Esophagus squamous epithelium (tissue), 5 donors: Measurements from ENCODE around the gene APP. TPM values are rescaled to one million over a fixed set of nuclear protein-coding genes. Genes with fewer than 3 reads are reported as not detected.

Experiments used
- DNase-seq: peaks from one replicate; lab custom pipeline; 2025; lab: John Stamatoyannopoulos, UW
- H3K27ac ChIP-seq, 4 donors: fragments of 200-600 bp; sonication (generic); one replicate each; pipeline ENCODE4 v1.5.1; 2016 to 2019; ENCODE audit warnings: mild to moderate bottlenecking in 1 of 4
- H3K27me3 ChIP-seq, 4 donors: fragments of 200-600 bp; sonication (generic); 1 replicate in 3 of 4; 2 replicates in 1 of 4; pipeline versions ENCODE4 v1.5.1 to v1.6.0; 2017 to 2021; ENCODE audit warnings: antibody characterized with exemption in 1 of 4
- H3K36me3 ChIP-seq, 3 donors: fragments of 200-600 bp; sonication (generic); one replicate each; pipeline ENCODE4 v1.5.1; 2016 to 2019
- H3K4me1 ChIP-seq, 3 donors: fragments of 200-600 bp; sonication (generic); one replicate each; pipeline ENCODE4 v1.5.1; 2017 to 2019
- H3K4me3 ChIP-seq, 4 donors: fragments of 200-600 bp; sonication (generic); 1 replicate in 3 of 4; 2 replicates in 1 of 4; pipeline ENCODE4 v1.5.1; 2016 to 2019; ENCODE audit warnings: mild to moderate bottlenecking in 2 of 4, moderate library complexity in 1 of 4
- H3K9me3 ChIP-seq, 3 donors: fragments of 200-600 bp; sonication (generic); one replicate each; pipeline ENCODE4 v1.5.1; 2016 to 2019
- POLR2A ChIP-seq, 4 donors: fragments of 450-650 bp; IDR thresholded peaks; one replicate each; pipeline ENCODE4 v1.6.1; 2017; ENCODE audit warnings: antibody characterized with exemption in 4 of 4, mild to moderate bottlenecking in 4 of 4, moderate library complexity in 3 of 4
- WGBS, 2 donors: methylation state at CpG; one replicate each; pipeline ENCODE4 v1.1.5; 2018; 5-methylcytosine and 5-hydroxymethylcytosine counted together
- intact Hi-C: fragments of 100-400 bp; cut with DNase I; formaldehyde crosslinking; loops from one replicate; pipeline ENCODE4 v1.15.0; 2022
- total RNA-seq, 4 donors: library from RNA; depleted of rRNA; stranded (reverse); fragments of >200 nt; gene quantifications; one replicate each; pipeline ENCODE4 v1.1.0, GENCODE V29; 2016
- TF ChIP-seq, protein P1 (sequence below), 6 experiments: fragments of 450-650 bp in 4 of 6; fragments of 200-600 bp in 2 of 6; sonication (generic) in 2 of 6; IDR thresholded peaks; one replicate each; pipeline ENCODE4 v1.5.1; 2016 to 2019; ENCODE audit warnings: antibody characterized with exemption in 6 of 6, mild to moderate bottlenecking in 4 of 6, moderate library complexity in 4 of 6
- donor health status: DM: yes; HTN: yes; CAD: no.

The APP gene
- total RNA-seq, 4 donors from 2014 or later = 58.2 to 277 (median 183) TPM

DNA sequence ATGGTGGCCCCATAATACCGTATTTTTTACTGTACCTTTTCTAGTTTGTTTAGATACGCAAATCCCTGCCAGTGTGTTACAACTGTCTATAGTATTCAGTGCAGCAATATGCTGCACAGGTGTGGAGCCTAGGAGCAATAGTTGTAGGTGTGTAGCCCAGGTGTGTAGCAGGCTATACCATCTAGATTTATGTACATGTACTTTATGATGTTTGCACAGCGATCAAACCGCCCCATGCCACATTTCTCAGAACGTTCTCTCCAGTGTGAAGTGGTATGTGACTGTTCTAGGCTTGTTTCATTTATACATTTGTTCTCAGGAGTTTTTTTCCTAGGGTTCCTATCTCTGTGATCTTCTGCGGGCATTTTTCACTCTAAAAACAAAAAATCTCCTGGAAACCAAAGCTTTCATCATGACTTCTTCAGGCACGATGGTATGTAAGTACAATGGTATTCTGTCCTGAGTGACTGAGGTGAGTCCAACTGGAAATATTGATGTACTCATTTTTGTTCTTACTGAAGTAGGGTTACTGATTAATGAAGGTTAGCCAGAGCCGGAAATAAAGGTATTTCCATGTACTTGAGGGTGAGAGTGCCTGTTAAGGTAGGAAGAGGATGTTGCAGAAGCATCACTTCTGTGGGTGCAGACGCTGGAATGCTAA, 282.8 kb downstream of the APP start:
- intact Hi-C loops = no loop called here
- H3K36me3 ChIP-seq = peaks cover 0 to 73% (median 0%) of the 10 kb centered on the region in 3 donors
- H3K9me3 ChIP-seq = no peaks in the 10 kb centered on the region
- H3K27ac ChIP-seq = no peak overlapping the region
- H3K27me3 ChIP-seq = no peaks in the 10 kb centered on the region
- DNase-seq = no peak
- TF ChIP-seq, protein P1, sequence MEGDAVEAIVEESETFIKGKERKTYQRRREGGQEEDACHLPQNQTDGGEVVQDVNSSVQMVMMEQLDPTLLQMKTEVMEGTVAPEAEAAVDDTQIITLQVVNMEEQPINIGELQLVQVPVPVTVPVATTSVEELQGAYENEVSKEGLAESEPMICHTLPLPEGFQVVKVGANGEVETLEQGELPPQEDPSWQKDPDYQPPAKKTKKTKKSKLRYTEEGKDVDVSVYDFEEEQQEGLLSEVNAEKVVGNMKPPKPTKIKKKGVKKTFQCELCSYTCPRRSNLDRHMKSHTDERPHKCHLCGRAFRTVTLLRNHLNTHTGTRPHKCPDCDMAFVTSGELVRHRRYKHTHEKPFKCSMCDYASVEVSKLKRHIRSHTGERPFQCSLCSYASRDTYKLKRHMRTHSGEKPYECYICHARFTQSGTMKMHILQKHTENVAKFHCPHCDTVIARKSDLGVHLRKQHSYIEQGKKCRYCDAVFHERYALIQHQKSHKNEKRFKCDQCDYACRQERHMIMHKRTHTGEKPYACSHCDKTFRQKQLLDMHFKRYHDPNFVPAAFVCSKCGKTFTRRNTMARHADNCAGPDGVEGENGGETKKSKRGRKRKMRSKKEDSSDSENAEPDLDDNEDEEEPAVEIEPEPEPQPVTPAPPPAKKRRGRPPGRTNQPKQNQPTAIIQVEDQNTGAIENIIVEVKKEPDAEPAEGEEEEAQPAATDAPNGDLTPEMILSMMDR (IDR thresholded peaks at IDR 0.05) = no peak
- TF ChIP-seq POLR2A (IDR thresholded peaks at IDR 0.05) = no peak
- H3K4me3 ChIP-seq = no peak overlapping the region
- 85 to 91% methylated on average over 9 of the region's 9 CpGs for WGBS, 2 donors
- H3K4me1 ChIP-seq = no peaks in the 10 kb centered on the region

DNA sequence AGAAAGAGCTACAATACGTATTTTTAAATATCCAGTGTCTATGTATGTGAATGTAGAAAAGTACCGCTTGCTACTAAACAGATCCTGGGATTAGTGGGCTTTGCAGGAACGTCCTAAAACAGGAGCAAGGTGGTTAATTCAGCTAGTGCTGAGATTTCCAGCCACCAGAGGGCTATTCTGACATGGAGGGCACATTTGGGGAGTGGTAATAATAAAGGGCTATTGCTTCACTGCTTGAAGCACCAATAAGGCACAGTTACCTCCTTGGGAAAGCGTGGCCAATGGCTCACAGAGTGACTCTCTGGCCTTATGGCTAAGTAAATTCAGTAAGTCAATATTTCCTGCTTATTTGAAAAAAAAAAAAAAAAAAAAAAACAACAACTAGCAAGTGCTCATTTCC, 283.4 kb downstream of the APP start:
- Histone ChIP-seq H3K4me1 (no peaks in the 10 kb centered on the region), H3K9me3 (no peaks in the 10 kb centered on the region), H3K36me3 (peaks cover 0 to 72% (median 0%) of the 10 kb centered on the region in 3 donors), H3K4me3 (no peak overlapping the region), H3K27ac (no peak overlapping the region), H3K27me3 (no peaks in the 10 kb centered on the region)
- TF ChIP-seq, protein P1 (IDR thresholded peaks at IDR 0.05) = no peak
- no peak for TF ChIP-seq POLR2A (IDR thresholded peaks at IDR 0.05)
- intact Hi-C loops = no loop called here
- DNase-seq = no peak
- WGBS, 2 donors = 82 to 91% methylated on average over 4 of the region's 4 CpGs

DNA sequence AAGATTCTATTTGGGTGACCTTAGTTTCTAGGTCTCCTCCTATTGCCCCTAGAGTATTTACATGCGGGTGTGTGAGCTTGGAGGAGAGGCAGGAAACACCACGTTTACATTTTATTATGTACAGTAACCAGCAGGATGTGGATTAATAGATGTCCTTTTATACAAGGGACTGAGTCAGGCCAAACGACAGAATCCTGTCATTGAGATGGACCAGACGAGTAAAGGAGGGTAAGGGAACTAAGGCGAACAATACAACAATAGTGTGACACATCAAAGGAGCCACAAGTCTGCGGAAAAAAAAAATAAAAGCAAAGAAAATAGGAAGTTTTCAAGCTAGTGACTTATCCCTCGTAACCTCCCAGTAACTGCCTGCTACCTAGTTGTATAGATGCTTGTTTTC, 284.7 kb downstream of the APP start:
- no peaks in the 10 kb centered on the region for H3K4me1 ChIP-seq
- intact Hi-C loops = no loop called here
- H3K36me3 ChIP-seq = peaks cover 0 to 71% (median 0%) of the 10 kb centered on the region in 3 donors
- WGBS, 2 donors = 67 to 77% methylated on average over 7 of the region's 7 CpGs
- H3K9me3 ChIP-seq = no peaks in the 10 kb centered on the region
- no peak overlapping the region for H3K4me3 ChIP-seq
- TF ChIP-seq POLR2A (IDR thresholded peaks at IDR 0.05) = no peak
- TF ChIP-seq, protein P1 (IDR thresholded peaks at IDR 0.05) = no peak
- no peak for DNase-seq
- H3K27me3 ChIP-seq = no peaks in the 10 kb centered on the region
- peak overlapping the region in 1 of 4 donors; percentile 0 for H3K27ac ChIP-seq

DNA sequence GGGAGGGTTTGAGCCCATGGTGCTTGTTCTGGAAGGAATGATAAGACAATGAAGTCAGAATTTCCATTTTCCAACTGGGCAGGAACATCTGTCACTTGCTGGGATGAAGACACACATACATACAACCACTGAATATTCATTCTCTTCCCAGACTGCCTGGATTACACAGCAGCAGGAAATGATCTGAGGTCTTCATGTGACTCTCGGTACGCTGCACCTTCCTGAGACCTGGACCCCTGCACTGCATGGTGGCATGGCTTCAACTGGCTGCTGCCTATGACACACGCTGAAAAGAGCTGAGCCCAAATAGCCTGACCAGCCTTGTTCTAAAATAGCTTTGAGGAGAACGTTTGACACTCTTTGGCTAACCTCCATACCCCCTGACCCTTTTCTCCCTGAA, 285.2 kb downstream of the APP start:
- Histone ChIP-seq H3K9me3 (no peaks in the 10 kb centered on the region), H3K27ac (peak overlapping the region in 1 of 4 donors; percentile 0), H3K4me1 (no peaks in the 10 kb centered on the region), H3K27me3 (no peaks in the 10 kb centered on the region), H3K4me3 (no peak overlapping the region), H3K36me3 (peaks cover 0 to 71% (median 0%) of the 10 kb centered on the region in 3 donors)
- WGBS, 2 donors = 64 to 87% methylated on average over 4 of the region's 4 CpGs
- TF ChIP-seq, protein P1 (IDR thresholded peaks at IDR 0.05) = no peak
- TF ChIP-seq POLR2A (IDR thresholded peaks at IDR 0.05) = no peak
- no peak for DNase-seq
- intact Hi-C loops = no loop called here

DNA sequence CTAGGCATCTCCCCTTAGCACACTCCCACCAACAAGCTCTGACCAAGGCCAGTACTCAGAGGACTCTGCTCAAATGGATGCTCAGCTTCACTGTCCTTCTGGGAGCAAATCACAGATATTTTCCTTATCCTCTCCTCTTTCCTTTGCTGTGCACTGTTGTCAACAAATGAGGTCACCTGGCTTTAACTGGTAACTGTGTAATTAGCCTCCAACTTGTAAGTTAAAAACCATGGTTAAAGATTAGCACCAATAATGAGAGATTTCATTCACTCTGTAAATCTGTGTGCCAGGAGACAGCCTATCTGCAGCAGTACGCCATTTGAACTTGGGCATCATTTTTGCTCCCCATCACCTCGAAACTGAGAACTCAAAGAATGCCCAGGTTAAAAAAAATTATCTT, 286.3 kb downstream of the APP start:
- Histone ChIP-seq H3K27me3 (no peaks in the 10 kb centered on the region), H3K9me3 (no peaks in the 10 kb centered on the region), H3K4me3 (no peak overlapping the region), H3K36me3 (peaks cover 0 to 70% (median 0%) of the 10 kb centered on the region in 3 donors), H3K4me1 (no peaks in the 10 kb centered on the region), H3K27ac (no peak overlapping the region)
- TF ChIP-seq POLR2A (IDR thresholded peaks at IDR 0.05) = no peak
- TF ChIP-seq, protein P1 (IDR thresholded peaks at IDR 0.05) = no peak
- WGBS, 2 donors = 84 to 91% methylated on average over 2 of the region's 2 CpGs
- intact Hi-C loops = loop anchor here (5.0 kb wide), 1 partner anchor 288 kb away; the partner anchor contains the start of gene APP
- no peak for DNase-seq
